DND-41 (cell line): ENCODE measurements around the gene RIOK3.

Experiments used
- EZH2 ChIP-seq: IDR thresholded peaks from 3 replicates; pipeline ENCODE4 v1.6.1; 2012; ENCODE audit warnings: borderline replicate concordance, low read depth, mild to moderate bottlenecking, moderate library complexity, low read length, inconsistent platforms; ENCODE audit not compliant: severe bottlenecking
- TF ChIP-seq, protein P1 (sequence below): IDR thresholded peaks from 2 replicates; pipeline ENCODE4 v1.5.1; 2012; ENCODE audit warnings: borderline replicate concordance, low read length, moderate library complexity, mild to moderate bottlenecking; ENCODE audit not compliant: poor library complexity, severe bottlenecking; ENCODE audit errors: extremely low read depth

- TF ChIP-seq, protein P1, sequence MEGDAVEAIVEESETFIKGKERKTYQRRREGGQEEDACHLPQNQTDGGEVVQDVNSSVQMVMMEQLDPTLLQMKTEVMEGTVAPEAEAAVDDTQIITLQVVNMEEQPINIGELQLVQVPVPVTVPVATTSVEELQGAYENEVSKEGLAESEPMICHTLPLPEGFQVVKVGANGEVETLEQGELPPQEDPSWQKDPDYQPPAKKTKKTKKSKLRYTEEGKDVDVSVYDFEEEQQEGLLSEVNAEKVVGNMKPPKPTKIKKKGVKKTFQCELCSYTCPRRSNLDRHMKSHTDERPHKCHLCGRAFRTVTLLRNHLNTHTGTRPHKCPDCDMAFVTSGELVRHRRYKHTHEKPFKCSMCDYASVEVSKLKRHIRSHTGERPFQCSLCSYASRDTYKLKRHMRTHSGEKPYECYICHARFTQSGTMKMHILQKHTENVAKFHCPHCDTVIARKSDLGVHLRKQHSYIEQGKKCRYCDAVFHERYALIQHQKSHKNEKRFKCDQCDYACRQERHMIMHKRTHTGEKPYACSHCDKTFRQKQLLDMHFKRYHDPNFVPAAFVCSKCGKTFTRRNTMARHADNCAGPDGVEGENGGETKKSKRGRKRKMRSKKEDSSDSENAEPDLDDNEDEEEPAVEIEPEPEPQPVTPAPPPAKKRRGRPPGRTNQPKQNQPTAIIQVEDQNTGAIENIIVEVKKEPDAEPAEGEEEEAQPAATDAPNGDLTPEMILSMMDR = no peak
- TF ChIP-seq EZH2 = no peak
These were observed 71.2 kb downstream of the RIOK3 start for GRCh38 chr18:23524213-23524707.
